OCI-LY7 (cell line): ENCODE data around the gene ZNF576. TPM values are rescaled to one million over a fixed set of nuclear protein-coding genes. Genes with fewer than 3 reads are reported as not detected.
A peak's percentile ranks its signal among the peaks of the same experiment; 100 is the strongest.
"Not testable (repeated sequence)": the region's sequence is repeated elsewhere in the genome, so short reads cannot be mapped to it uniquely, and the experiment has no call there.

Experiments
- Bru-seq: library from RNA; stranded (reverse); fragments of 400-500 nt; gene quantifications from one replicate; lab custom pipeline; 2021; lab: Mats Ljungman, UMichigan
- BruChase-seq, 2 experiments: library from RNA; stranded (reverse); fragments of 400-500 nt; gene quantifications; one replicate each; lab custom pipeline; 2021; lab: Mats Ljungman, UMichigan
- BruUV-seq: library from RNA; stranded (reverse); fragments of 400-500 nt; replicated peaks from 2 replicates; lab custom pipeline; 2021; lab: Mats Ljungman, UMichigan
- CTCF ChIA-PET: fragments of 300-600 bp; sonication (Branson Sonifier 250); formaldehyde crosslinking; loops from one replicate; lab custom pipeline; 2022; ENCODE audit warnings: antibody characterized with exemption; ENCODE audit not compliant: unreplicated experiment; lab: Charles Lee
- POLR2A ChIA-PET: fragments of 300-600 bp; sonication (Branson Sonifier 250); formaldehyde crosslinking; loops from one replicate; lab custom pipeline; 2022; ENCODE audit warnings: antibody characterized with exemption; lab: Charles Lee
- DNase-seq: peaks from one replicate; pipeline ENCODE4 v3.0.0-alpha.2; 2015; ENCODE audit warnings: low spot score
- H2AFZ ChIP-seq: fragments of 200-600 bp; sonication (generic), shearing (Covaris generic); 2 replicates; pipeline ENCODE4 v1.6.1; 2014; ENCODE audit warnings: mild to moderate bottlenecking, antibody characterized with exemption, low read length, moderate library complexity
- H3K27ac ChIP-seq: fragments of 200-600 bp; sonication (generic); 2 replicates; pipeline ENCODE4 v1.5.1; 2014; ENCODE audit warnings: mixed run types, low read depth, mild to moderate bottlenecking, moderate library complexity, low read length, inconsistent platforms; ENCODE audit not compliant: poor library complexity, severe bottlenecking
- H3K36me3 ChIP-seq: fragments of 200-600 bp; sonication (generic); 2 replicates; pipeline ENCODE4 v1.6.1; 2014; ENCODE audit warnings: mild to moderate bottlenecking, antibody characterized with exemption, low read length, moderate library complexity, mixed read lengths; ENCODE audit not compliant: insufficient read depth
- H3K4me1 ChIP-seq: fragments of 200-600 bp; sonication (generic); 2 replicates; pipeline ENCODE4 v1.5.1; 2014; ENCODE audit warnings: mild to moderate bottlenecking, low read length; ENCODE audit not compliant: insufficient read depth, poor library complexity, severe bottlenecking
- H3K4me2 ChIP-seq: fragments of 200-600 bp; sonication (generic); 2 replicates; pipeline ENCODE4 v1.6.1; 2014; ENCODE audit warnings: mild to moderate bottlenecking, low read length
- H3K4me3 ChIP-seq: fragments of 200-600 bp; sonication (generic); 2 replicates; pipeline ENCODE4 v1.5.1; 2014; ENCODE audit warnings: mild to moderate bottlenecking, low read depth, low read length; ENCODE audit not compliant: poor library complexity, severe bottlenecking
- H3K79me2 ChIP-seq: fragments of 200-600 bp; sonication (generic); 2 replicates; pipeline ENCODE4 v1.6.1; 2016; ENCODE audit warnings: low read depth, mild to moderate bottlenecking, low read length, moderate library complexity, mixed read lengths; ENCODE audit not compliant: insufficient read depth
- H3K9me2 ChIP-seq: fragments of 200-600 bp; sonication (generic); 2 replicates; pipeline ENCODE4 v1.6.1; 2016; ENCODE audit warnings: mild to moderate bottlenecking, low read length, mixed read lengths; ENCODE audit not compliant: insufficient read depth
- H3K9me3 ChIP-seq: fragments of 200-600 bp; sonication (generic); 2 replicates; pipeline ENCODE4 v1.6.1; 2014; ENCODE audit warnings: mild to moderate bottlenecking, mixed run types, low read length, mixed read lengths
- H4K20me1 ChIP-seq: fragments of 200-600 bp; sonication (generic); 2 replicates; pipeline ENCODE4 v1.6.1; 2014; ENCODE audit warnings: mild to moderate bottlenecking, antibody characterized with exemption, low read length, moderate library complexity, mixed read lengths; ENCODE audit not compliant: insufficient read depth
- EZH2phosphoT487 ChIP-seq: fragments of 200-600 bp; sonication (generic); IDR thresholded peaks from 2 replicates; pipeline ENCODE4 v1.6.1; 2018; ENCODE audit warnings: low read depth, borderline replicate concordance, mild to moderate bottlenecking, mixed run types, antibody characterized with exemption, low read length, moderate library complexity, mixed read lengths
- intact Hi-C: fragments of 100-400 bp; cut with micrococcal nuclease; formaldehyde crosslinking; loops from one replicate; pipeline ENCODE4 v1.10.0; 2022; ENCODE audit not compliant: unreplicated experiment
- long read RNA-seq: library from polyadenylated mRNA; stranded (forward); transcript quantifications from one replicate; pipeline ENCODE4 v2.0.0, GENCODE V29; 2022
- total RNA-seq, 2 experiments: library from RNA; depleted of rRNA in 1 of 2; stranded (reverse); fragments of >200 nt in 1 of 2; shearing (Covaris generic) in 1 of 2; gene quantifications; 2 replicates each; pipeline ENCODE4 v1.2.3, GENCODE V29; 2014 to 2022
- TF ChIP-seq, protein P1 (sequence below): fragments of 200-600 bp; sonication (generic); conservative IDR thresholded peaks from 2 replicates; pipeline ENCODE4 v1.5.1; 2014; ENCODE audit warnings: mild to moderate bottlenecking, antibody characterized with exemption, low read length, moderate library complexity, mixed read lengths

Gene ZNF576, protein sequence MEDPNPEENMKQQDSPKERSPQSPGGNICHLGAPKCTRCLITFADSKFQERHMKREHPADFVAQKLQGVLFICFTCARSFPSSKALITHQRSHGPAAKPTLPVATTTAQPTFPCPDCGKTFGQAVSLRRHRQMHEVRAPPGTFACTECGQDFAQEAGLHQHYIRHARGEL
- total RNA-seq (2014; rRNA removed; shearing (Covaris generic)) (11.6 and 20.2 TPM in 2 replicates), total RNA-seq (2022) (14.5 and 17.8 TPM in 2 replicates), Bru-seq, nascent RNA (percentile 76 among the genes with signal in this experiment), BruChase-seq, experiment 1, labeled RNA remaining after a 6-hour chase (percentile 73 among the genes with signal in this experiment), BruChase-seq, experiment 2, labeled RNA remaining after a 2-hour chase (percentile 81 among the genes with signal in this experiment)
- long read RNA-seq, transcript ZNF576-201 (3 exons, 2,566 nt): major isoform, 10 of 16 reads
- long read RNA-seq, partial matches to known transcripts: 0 of 16 reads
- long read RNA-seq, other reads (novel, unspliced or antisense): 1 of 16 reads

DNA sequence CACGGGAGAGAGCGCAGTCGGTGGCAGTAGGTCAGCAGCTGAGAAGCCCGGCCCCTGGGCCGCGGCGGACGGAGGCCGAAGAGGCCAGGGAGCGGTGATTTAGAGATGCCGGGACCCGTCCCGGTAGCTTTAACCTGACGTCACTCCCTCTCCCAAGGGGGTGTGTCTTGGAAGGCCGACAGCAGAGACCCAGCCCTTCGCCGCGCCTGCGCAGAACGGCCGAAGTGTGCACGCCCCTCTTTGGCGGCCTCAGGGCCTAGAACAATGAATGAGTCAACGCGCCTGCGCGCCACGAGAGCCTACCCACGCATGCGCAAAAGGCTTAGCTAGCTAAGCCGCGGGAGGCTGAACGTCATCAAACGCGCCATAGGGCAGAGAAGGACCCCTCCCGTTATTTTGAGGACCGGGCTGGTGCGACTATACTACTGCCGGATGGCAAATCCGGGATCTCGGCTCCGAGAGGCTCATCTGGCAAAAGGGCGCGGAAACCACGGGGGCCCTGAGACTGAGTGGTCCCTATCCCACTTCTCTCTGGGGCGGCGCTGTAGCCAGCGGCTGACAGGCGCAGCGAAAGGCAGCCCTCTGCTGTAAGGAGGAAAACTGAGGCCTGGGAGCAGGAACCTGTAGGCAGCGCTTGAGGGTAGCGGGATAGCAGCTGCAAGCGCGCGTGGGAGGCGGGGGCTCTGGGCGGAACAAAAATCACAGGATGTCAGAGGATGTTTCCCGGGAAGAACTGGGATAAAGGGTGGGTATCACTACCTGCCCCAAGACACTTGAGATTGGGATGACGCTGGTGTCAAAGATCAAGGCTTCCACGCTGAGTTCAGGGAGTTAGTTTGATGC is at the start of gene ZNF576, which contains the start of gene IRGQ:
TSS of gene ZNF576 (plus strand) at position 597 of the 843 bp plus-strand sequence. CDS start 514 bp downstream, outside the sequence.
TSS of gene IRGQ (minus strand) at position 136 of the 843 bp plus-strand sequence. CDS start 796 bp downstream, outside the sequence.
- Histone ChIP-seq H3K4me2 (peak within 1 kb of the TSS; percentile 94), H3K9me3 (no peaks in the 10 kb centered on the region), H3K4me1 (peaks cover 13% of the 10 kb centered on the region), H3K27ac (peak within 1 kb of the TSS; percentile 77), H2AFZ (peak within 1 kb of the TSS; percentile 56), H3K79me2 (peaks cover 33% of the 10 kb centered on the region), H3K9me2 (no peaks in the 10 kb centered on the region), H4K20me1 (no peaks in the 10 kb centered on the region; the same call in 1 of the 2 replicates), H3K4me3 (peak within 1 kb of the TSS; percentile 86), H3K36me3 (peaks cover 37% of the 10 kb centered on the region)
- ChIA-PET CTCF (no interaction called here), POLR2A (interaction anchor here (0.5 to 2.2 kb wide), 2 partner anchors 21 to 22 kb away, joined by 8 to 9 read pairs; partner anchors contain the start of gene XRCC1)
- intact Hi-C loops: loop anchor here (1.0 to 10.0 kb wide), 4 partner anchors 21 to 189 kb away; partner anchors contain the start of genes PINLYP, XRCC1 and ZNF575
- peak; percentile 100 for DNase-seq
- TF ChIP-seq, protein P1, sequence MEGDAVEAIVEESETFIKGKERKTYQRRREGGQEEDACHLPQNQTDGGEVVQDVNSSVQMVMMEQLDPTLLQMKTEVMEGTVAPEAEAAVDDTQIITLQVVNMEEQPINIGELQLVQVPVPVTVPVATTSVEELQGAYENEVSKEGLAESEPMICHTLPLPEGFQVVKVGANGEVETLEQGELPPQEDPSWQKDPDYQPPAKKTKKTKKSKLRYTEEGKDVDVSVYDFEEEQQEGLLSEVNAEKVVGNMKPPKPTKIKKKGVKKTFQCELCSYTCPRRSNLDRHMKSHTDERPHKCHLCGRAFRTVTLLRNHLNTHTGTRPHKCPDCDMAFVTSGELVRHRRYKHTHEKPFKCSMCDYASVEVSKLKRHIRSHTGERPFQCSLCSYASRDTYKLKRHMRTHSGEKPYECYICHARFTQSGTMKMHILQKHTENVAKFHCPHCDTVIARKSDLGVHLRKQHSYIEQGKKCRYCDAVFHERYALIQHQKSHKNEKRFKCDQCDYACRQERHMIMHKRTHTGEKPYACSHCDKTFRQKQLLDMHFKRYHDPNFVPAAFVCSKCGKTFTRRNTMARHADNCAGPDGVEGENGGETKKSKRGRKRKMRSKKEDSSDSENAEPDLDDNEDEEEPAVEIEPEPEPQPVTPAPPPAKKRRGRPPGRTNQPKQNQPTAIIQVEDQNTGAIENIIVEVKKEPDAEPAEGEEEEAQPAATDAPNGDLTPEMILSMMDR: peak; percentile 46; the same call in 1 of the 2 replicates
- TF ChIP-seq EZH2phosphoT487: no peak
- no TSS peak for BruUV-seq

DNA sequence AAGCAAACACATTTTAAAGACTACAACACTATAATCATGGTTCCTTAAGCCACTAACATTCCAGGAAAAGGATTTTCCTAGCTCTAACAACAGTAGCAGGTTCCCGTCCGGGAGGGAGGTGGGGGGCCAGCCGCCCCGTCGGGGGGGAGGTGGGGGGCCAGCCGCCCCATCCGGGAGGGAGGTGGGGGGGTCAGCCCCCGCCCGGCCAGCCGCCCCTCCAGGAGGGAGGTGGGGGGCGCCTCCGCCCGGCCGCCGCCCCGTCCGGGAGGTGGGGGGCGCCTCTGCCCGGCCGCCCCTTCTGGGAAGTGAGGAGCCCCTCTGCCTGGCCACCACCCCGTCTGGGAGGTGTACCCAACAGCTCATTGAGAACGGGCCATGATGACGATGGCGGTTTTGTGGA is 48.5 kb upstream of the ZNF576 start:
- H3K79me2 ChIP-seq, DNase-seq, CTCF ChIA-PET, H3K9me2 ChIP-seq, POLR2A ChIA-PET, H3K27ac ChIP-seq, H4K20me1 ChIP-seq, BruUV-seq, intact Hi-C loops, H3K9me3 ChIP-seq, H2AFZ ChIP-seq, H3K4me1 ChIP-seq, H3K4me2 ChIP-seq, H3K4me3 ChIP-seq: not testable (repeated sequence)
- H3K36me3 ChIP-seq: peaks cover 45% of the 10 kb centered on the region

DNA sequence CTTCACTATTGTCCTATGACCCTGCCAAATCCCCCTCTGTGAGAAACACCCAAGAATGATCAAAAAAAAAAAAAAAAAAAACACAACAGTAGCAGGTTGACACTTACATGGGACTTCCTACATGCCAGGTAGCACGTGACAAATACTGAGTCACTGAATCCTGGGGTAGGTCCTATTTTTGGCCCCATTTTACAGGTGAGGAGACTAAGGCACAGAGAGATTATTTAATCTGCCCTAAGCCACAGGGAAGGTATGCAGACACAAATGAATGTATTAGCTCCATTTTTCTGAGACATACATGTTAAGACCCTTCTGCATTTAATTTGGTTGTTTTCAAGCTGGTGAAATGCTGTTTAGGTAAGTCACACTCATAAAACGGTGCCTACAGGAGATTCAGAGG is 47.7 kb upstream of the ZNF576 start:
- Histone ChIP-seq H3K36me3 (peaks cover 43% of the 10 kb centered on the region), H3K9me2 (no peaks in the 10 kb centered on the region), H3K4me3 (no peak overlapping the region), H4K20me1 (no peaks in the 10 kb centered on the region), H3K27ac (no peak overlapping the region), H2AFZ (no peak overlapping the region), H3K79me2 (no peaks in the 10 kb centered on the region), H3K4me2 (no peak overlapping the region), H3K4me1 (no peaks in the 10 kb centered on the region), H3K9me3 (no peaks in the 10 kb centered on the region)
- no peak for DNase-seq
- BruUV-seq: no TSS peak
- ChIA-PET POLR2A (interaction anchor here (0.5 kb wide), 1 partner anchor 21 kb away, joined by 3 read pairs; no protein-coding TSS in a partner anchor), CTCF (no interaction called here)
- intact Hi-C loops: no loop called here
- no peak for TF ChIP-seq EZH2phosphoT487
- TF ChIP-seq, protein P1: no peak
